Measurements from ENCODE around the gene RPL38.

The RPL38 gene

GRCh38 chr17:74153821-74154430 lies 49.6 kb upstream of the RPL38 start:
- ATAC-seq: no peak
- TF ChIP-seq GLIS3 (CRISPR knock-in tag; IDR thresholded peaks at IDR 0.05) (no peak), ZC3H10 (CRISPR knock-in tag; IDR thresholded peaks at IDR 0.05) (no peak), PPARA (CRISPR knock-in tag; IDR thresholded peaks at IDR 0.05; ENCODE audit: borderline replicate concordance) (no peak), PATZ1 (CRISPR knock-in tag; IDR thresholded peaks at IDR 0.05; ENCODE audit: borderline replicate concordance) (no peak), TOX (CRISPR knock-in tag; IDR thresholded peaks at IDR 0.05; ENCODE audit: borderline replicate concordance) (no peak), TSHZ2 (CRISPR knock-in tag; IDR thresholded peaks at IDR 0.05) (no peak), TCF4 (CRISPR knock-in tag; IDR thresholded peaks at IDR 0.05; ENCODE audit: borderline replicate concordance) (no peak)

GRCh38 chr17:74156878-74157277 lies 46.6 kb upstream of the RPL38 start:
- TF ChIP-seq ZC3H10 (CRISPR knock-in tag; IDR thresholded peaks at IDR 0.05) (no peak), ZNF70 (CRISPR knock-in tag; IDR thresholded peaks at IDR 0.05) (no peak), ZFP3 (CRISPR knock-in tag; IDR thresholded peaks at IDR 0.05) (no peak), BACH2 (CRISPR knock-in tag; IDR thresholded peaks at IDR 0.05; ENCODE audit: borderline replicate concordance) (no peak)
- ATAC-seq: no peak

GRCh38 chr17:74157366-74157765 lies 46.1 kb upstream of the RPL38 start:
- TF ChIP-seq POU6F1 (CRISPR knock-in tag; IDR thresholded peaks at IDR 0.05; ENCODE audit: borderline replicate concordance, low read depth) (no peak), ZC3H10 (CRISPR knock-in tag; IDR thresholded peaks at IDR 0.05) (no peak), ZFP30 (CRISPR knock-in tag; IDR thresholded peaks at IDR 0.05) (no peak), CREB5 (CRISPR knock-in tag; IDR thresholded peaks at IDR 0.05; ENCODE audit: low read depth) (no peak), ISL1 (CRISPR knock-in tag; IDR thresholded peaks at IDR 0.05) (no peak), ARNTL (CRISPR knock-in tag; IDR thresholded peaks at IDR 0.05; ENCODE audit: borderline replicate concordance, low read depth) (no peak), ESRRG (CRISPR knock-in tag; IDR thresholded peaks at IDR 0.05) (no peak), CSRNP3 (CRISPR knock-in tag; IDR thresholded peaks at IDR 0.05) (no peak), TOX (CRISPR knock-in tag; IDR thresholded peaks at IDR 0.05; ENCODE audit: borderline replicate concordance) (no peak), RARB (CRISPR knock-in tag; IDR thresholded peaks at IDR 0.05) (no peak), ZFP3 (CRISPR knock-in tag; IDR thresholded peaks at IDR 0.05) (no peak), ZNF565 (CRISPR knock-in tag; conservative IDR thresholded peaks at IDR 0.05; ENCODE audit: low read depth) (no peak), GLIS3 (CRISPR knock-in tag; IDR thresholded peaks at IDR 0.05) (no peak), OSR1 (CRISPR knock-in tag; IDR thresholded peaks at IDR 0.05) (no peak), ZNF70 (CRISPR knock-in tag; IDR thresholded peaks at IDR 0.05) (no peak), PATZ1 (CRISPR knock-in tag; IDR thresholded peaks at IDR 0.05; ENCODE audit: borderline replicate concordance) (no peak)
- no peak for ATAC-seq

All from SK-N-SH treated with all-trans-retinoic acid at 6 μM for 48 hours (cell line).